ENCODE data around the gene COX14.

COX14 gene

DNA sequence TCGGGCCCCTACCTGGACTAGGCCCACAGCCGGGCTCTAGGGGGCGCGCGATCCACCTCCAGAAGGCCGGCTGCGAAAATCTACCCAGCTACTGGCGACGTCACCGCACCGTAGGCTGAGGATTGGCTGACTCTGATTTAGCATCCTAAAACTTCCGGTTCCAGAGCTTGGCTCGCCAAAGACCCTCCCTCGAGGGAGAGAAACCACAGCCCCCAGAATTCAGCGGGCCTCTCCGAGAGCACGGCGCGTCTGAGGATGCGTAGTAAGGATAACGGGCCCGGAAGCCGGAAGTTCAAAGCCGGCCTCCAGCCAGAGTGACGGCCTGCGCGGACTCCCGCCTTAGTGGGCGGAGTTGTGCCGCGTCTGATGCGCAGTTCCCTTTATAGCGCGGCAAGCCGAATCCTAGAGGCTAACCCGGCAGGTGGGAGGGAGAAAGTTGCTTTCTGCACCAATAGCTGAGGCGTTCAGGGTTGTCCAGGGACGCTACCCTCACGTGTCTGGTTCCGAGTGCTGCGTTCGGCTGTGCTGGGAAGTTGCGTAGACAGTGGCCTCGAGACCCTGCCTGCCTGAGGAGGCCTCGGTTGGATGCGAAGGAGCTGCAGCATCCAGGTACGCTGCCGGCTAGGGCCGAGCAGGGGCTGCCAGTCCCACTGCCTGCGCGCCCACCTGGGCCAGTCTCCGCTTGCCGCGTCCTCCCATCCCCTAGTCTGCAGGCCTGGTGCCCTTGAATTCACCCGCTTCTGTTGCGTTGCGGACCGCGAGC is at the start of gene COX14 (continued):
- TF ChIP-seq ZBTB48 (tag by site-specific recombination; IDR thresholded peaks at IDR 0.05) (peak; percentile 85), ZNF24 (tag by site-specific recombination; IDR thresholded peaks at IDR 0.05) (peak; percentile 93), ZBTB7A (tag by site-specific recombination; IDR thresholded peaks at IDR 0.05; ENCODE audit: low read depth) (peak; percentile 75; the same call in 1 of the 2 replicates), ZNF658 (tag by site-specific recombination; IDR thresholded peaks at IDR 0.05) (no peak), ZNF530 (tag by site-specific recombination; IDR thresholded peaks at IDR 0.05; ENCODE audit: low read depth) (no peak), ZNF423 (tag by site-specific recombination; IDR thresholded peaks at IDR 0.05) (peak; percentile 26; the same call in 1 of the 2 replicates), ZNF23 (tag by site-specific recombination; IDR thresholded peaks at IDR 0.05; ENCODE audit: borderline replicate concordance) (no peak), SP3 (tag by site-specific recombination; IDR thresholded peaks at IDR 0.05) (peak; percentile 90), KLF7 (tag by site-specific recombination; IDR thresholded peaks at IDR 0.05; ENCODE audit: borderline replicate concordance) (no peak), WT1 (tag by site-specific recombination; IDR thresholded peaks at IDR 0.05) (peak; percentile 35; the same call in 1 of the 2 replicates), ZNF175 (tag by site-specific recombination; IDR thresholded peaks at IDR 0.05) (no peak), ZFP41 (tag by site-specific recombination; IDR thresholded peaks at IDR 0.05; ENCODE audit: borderline replicate concordance) (no peak), BCL11B (tag by site-specific recombination; IDR thresholded peaks at IDR 0.05; ENCODE audit: low read depth) (no peak; the same call in 1 of the 2 replicates), ZNF366 (tag by site-specific recombination; conservative IDR thresholded peaks at IDR 0.05) (peak; percentile 52; the same call in 1 of the 2 replicates), ZNF558 (tag by site-specific recombination; IDR thresholded peaks at IDR 0.05) (no peak), ZNF548 (tag by site-specific recombination; IDR thresholded peaks at IDR 0.05) (no peak), ZNF138 (tag by site-specific recombination; IDR thresholded peaks at IDR 0.05; ENCODE audit: borderline replicate concordance) (no peak), ZNF670 (tag by site-specific recombination; IDR thresholded peaks at IDR 0.05; ENCODE audit: low read depth) (no peak), ZNF830 (tag by site-specific recombination; IDR thresholded peaks at IDR 0.05; ENCODE audit: low read depth) (no peak), FEZF1 (tag by site-specific recombination; IDR thresholded peaks at IDR 0.05) (no peak), KLF16 (tag by site-specific recombination; IDR thresholded peaks at IDR 0.05) (peak; percentile 92), ZFP69B (tag by site-specific recombination; IDR thresholded peaks at IDR 0.05) (peak; percentile 75), ZNF394 (tag by site-specific recombination; IDR thresholded peaks at IDR 0.05; ENCODE audit: borderline replicate concordance) (peak; percentile 70; the same call in 1 of the 2 replicates), ZNF114 (tag by site-specific recombination; IDR thresholded peaks at IDR 0.05) (no peak), ZFHX2 (tag by site-specific recombination; conservative IDR thresholded peaks at IDR 0.05) (0 out of 2 replicates have a peak, but pooled peaks have one; percentile 8)
- TF ChIP-seq, protein P1, sequence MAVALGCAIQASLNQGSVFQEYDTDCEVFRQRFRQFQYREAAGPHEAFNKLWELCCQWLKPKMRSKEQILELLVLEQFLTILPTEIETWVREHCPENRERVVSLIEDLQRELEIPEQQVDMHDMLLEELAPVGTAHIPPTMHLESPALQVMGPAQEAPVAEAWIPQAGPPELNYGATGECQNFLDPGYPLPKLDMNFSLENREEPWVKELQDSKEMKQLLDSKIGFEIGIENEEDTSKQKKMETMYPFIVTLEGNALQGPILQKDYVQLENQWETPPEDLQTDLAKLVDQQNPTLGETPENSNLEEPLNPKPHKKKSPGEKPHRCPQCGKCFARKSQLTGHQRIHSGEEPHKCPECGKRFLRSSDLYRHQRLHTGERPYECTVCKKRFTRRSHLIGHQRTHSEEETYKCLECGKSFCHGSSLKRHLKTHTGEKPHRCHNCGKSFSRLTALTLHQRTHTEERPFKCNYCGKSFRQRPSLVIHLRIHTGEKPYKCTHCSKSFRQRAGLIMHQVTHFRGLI (tag by site-specific recombination; IDR thresholded peaks at IDR 0.05): no peak
- TF ChIP-seq, protein P2, sequence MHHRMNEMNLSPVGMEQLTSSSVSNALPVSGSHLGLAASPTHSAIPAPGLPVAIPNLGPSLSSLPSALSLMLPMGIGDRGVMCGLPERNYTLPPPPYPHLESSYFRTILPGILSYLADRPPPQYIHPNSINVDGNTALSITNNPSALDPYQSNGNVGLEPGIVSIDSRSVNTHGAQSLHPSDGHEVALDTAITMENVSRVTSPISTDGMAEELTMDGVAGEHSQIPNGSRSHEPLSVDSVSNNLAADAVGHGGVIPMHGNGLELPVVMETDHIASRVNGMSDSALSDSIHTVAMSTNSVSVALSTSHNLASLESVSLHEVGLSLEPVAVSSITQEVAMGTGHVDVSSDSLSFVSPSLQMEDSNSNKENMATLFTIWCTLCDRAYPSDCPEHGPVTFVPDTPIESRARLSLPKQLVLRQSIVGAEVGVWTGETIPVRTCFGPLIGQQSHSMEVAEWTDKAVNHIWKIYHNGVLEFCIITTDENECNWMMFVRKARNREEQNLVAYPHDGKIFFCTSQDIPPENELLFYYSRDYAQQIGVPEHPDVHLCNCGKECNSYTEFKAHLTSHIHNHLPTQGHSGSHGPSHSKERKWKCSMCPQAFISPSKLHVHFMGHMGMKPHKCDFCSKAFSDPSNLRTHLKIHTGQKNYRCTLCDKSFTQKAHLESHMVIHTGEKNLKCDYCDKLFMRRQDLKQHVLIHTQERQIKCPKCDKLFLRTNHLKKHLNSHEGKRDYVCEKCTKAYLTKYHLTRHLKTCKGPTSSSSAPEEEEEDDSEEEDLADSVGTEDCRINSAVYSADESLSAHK (tag by site-specific recombination; IDR thresholded peaks at IDR 0.05): no peak
- TF ChIP-seq, protein P3, sequence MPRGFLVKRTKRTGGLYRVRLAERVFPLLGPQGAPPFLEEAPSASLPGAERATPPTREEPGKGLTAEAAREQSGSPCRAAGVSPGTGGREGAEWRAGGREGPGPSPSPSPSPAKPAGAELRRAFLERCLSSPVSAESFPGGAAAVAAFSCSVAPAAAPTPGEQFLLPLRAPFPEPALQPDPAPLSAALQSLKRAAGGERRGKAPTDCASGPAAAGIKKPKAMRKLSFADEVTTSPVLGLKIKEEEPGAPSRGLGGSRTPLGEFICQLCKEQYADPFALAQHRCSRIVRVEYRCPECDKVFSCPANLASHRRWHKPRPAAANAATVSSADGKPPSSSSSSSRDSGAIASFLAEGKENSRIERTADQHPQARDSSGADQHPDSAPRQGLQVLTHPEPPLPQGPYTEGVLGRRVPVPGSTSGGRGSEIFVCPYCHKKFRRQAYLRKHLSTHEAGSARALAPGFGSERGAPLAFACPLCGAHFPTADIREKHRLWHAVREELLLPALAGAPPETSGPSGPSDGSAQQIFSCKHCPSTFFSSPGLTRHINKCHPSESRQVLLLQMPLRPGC (tag by site-specific recombination; IDR thresholded peaks at IDR 0.05): peak; percentile 65
- TF ChIP-seq, protein P4, sequence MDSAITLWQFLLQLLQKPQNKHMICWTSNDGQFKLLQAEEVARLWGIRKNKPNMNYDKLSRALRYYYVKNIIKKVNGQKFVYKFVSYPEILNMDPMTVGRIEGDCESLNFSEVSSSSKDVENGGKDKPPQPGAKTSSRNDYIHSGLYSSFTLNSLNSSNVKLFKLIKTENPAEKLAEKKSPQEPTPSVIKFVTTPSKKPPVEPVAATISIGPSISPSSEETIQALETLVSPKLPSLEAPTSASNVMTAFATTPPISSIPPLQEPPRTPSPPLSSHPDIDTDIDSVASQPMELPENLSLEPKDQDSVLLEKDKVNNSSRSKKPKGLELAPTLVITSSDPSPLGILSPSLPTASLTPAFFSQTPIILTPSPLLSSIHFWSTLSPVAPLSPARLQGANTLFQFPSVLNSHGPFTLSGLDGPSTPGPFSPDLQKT (IDR thresholded peaks at IDR 0.05; ENCODE audit: borderline replicate concordance, low read depth, low read length): peak; percentile 59; the same call in 1 of the 2 replicates
- TF ChIP-seq, protein P5, sequence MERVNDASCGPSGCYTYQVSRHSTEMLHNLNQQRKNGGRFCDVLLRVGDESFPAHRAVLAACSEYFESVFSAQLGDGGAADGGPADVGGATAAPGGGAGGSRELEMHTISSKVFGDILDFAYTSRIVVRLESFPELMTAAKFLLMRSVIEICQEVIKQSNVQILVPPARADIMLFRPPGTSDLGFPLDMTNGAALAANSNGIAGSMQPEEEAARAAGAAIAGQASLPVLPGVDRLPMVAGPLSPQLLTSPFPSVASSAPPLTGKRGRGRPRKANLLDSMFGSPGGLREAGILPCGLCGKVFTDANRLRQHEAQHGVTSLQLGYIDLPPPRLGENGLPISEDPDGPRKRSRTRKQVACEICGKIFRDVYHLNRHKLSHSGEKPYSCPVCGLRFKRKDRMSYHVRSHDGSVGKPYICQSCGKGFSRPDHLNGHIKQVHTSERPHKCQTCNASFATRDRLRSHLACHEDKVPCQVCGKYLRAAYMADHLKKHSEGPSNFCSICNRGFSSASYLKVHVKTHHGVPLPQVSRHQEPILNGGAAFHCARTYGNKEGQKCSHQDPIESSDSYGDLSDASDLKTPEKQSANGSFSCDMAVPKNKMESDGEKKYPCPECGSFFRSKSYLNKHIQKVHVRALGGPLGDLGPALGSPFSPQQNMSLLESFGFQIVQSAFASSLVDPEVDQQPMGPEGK (tag by site-specific recombination; IDR thresholded peaks at IDR 0.05): no peak; the same call in none of the 2 replicates

Measured in HEK293 (cell line).